CD4-positive, alpha-beta T cell (primary cell): Measurements from ENCODE around the gene PRKACA. TPM values are rescaled to one million over a fixed set of nuclear protein-coding genes. Genes with fewer than 3 reads are reported as not detected.
"Not testable (repeated sequence)": the region's sequence is repeated elsewhere in the genome, so short reads cannot be mapped to it uniquely, and the experiment has no call there.

ENCODE experiments used
- ATAC-seq: fragments of 200-7000 bp; cut with Tn5 transposase; one replicate; pipeline ENCODE4 v1.10.0; 2022; ENCODE audit warnings: mild to moderate bottlenecking; ENCODE audit not compliant: poor library complexity
- CTCF ChIA-PET: fragments of 350-600 bp; sonication (Branson Sonifier 250); formaldehyde crosslinking; loops from one replicate; lab custom pipeline; 2021; ENCODE audit warnings: antibody characterized with exemption, inconsistent platforms; lab: Charles Lee
- POLR2A ChIA-PET: fragments of 350-600 bp; sonication (Branson Sonifier 250); formaldehyde crosslinking; loops from one replicate; lab custom pipeline; 2021; ENCODE audit warnings: antibody characterized with exemption, inconsistent platforms; lab: Charles Lee
- DNase-seq, 14 experiments: peaks; one replicate each; pipeline ENCODE4 v3.0.0-alpha.2; 2013 to 2020; ENCODE audit warnings: mixed read lengths in 2 of 14
- H3K27ac ChIP-seq, 2 donors: one replicate each; pipeline versions ENCODE4 v1.5.1 to v1.7.0; 2013; ENCODE audit warnings: low read length in 2 of 2, low read depth in 1 of 2, mild to moderate bottlenecking in 1 of 2
- H3K27me3 ChIP-seq, 2 experiments: 1 replicate in 1 of 2; 2 replicates in 1 of 2; pipeline versions ENCODE4 v1.6.1 to v1.7.0; 2013; ENCODE audit warnings: low read length in 2 of 2, control low read depth in 1 of 2, mild to moderate bottlenecking in 1 of 2, moderate library complexity in 1 of 2; ENCODE audit not compliant: insufficient read depth in 2 of 2, control insufficient read depth in 1 of 2
- H3K36me3 ChIP-seq: one replicate; pipeline ENCODE4 v1.6.1; 2013; ENCODE audit warnings: low read length, control low read depth; ENCODE audit not compliant: insufficient read depth
- H3K4me1 ChIP-seq: one replicate; pipeline ENCODE4 v1.6.1; 2013; ENCODE audit warnings: low read length, control low read depth; ENCODE audit not compliant: insufficient read depth
- H3K4me3 ChIP-seq: one replicate; pipeline ENCODE4 v1.5.1; 2013; ENCODE audit warnings: mild to moderate bottlenecking, low read length, moderate library complexity
- H3K9me3 ChIP-seq, 2 experiments: 1 replicate in 1 of 2; 2 replicates in 1 of 2; pipeline versions ENCODE4 v1.6.1 to v1.7.0; 2013; ENCODE audit warnings: low read length in 2 of 2, mild to moderate bottlenecking in 2 of 2, control low read depth in 1 of 2, moderate library complexity in 1 of 2; ENCODE audit not compliant: control insufficient read depth in 1 of 2, insufficient read depth in 1 of 2
- H3K27ac Mint-ChIP-seq: one replicate; pipeline ENCODE4 v1.8.0; 2020; ENCODE audit warnings: mixed read lengths
- H3K27me3 Mint-ChIP-seq: one replicate; pipeline ENCODE4 v1.8.0; 2021; ENCODE audit warnings: mixed read lengths
- H3K36me3 Mint-ChIP-seq: one replicate; pipeline ENCODE4 v1.8.0; 2021; ENCODE audit warnings: low read depth, mixed read lengths
- H3K4me1 Mint-ChIP-seq: one replicate; pipeline ENCODE4 v1.8.0; 2021; ENCODE audit warnings: low read depth, mixed read lengths
- H3K4me3 Mint-ChIP-seq: one replicate; pipeline ENCODE4 v1.8.0; 2020; ENCODE audit warnings: mild to moderate bottlenecking, mixed read lengths
- H3K9me3 Mint-ChIP-seq: one replicate; pipeline ENCODE4 v1.8.0; 2020; ENCODE audit warnings: mixed read lengths
- intact Hi-C, 2 experiments: fragments of 100-400 bp; cut with DNase I in 1 of 2; cut with micrococcal nuclease in 1 of 2; formaldehyde crosslinking; loops; one replicate each; pipeline versions ENCODE4 v1.15.1 to v1.9.0; 2023 to 2025; cut with DNase I, micrococcal nuclease
- total RNA-seq, 174 experiments: library from RNA in 2 of 174; stranded (reverse) in 2 of 174; gene quantifications; one replicate each; pipeline ENCODE4 v1.2.3 and lab custom pipeline; 2021 to 2026
- TF ChIP-seq, protein P1 (sequence below): fragments of 200-600 bp; IDR thresholded peaks from one replicate; pipeline ENCODE4 v1.8.0; 2022; ENCODE audit warnings: antibody characterized with exemption, mild to moderate bottlenecking

PRKACA gene
- total RNA-seq, 2 experiments from 2014 or later = 27.4 to 29.8 TPM

DNA sequence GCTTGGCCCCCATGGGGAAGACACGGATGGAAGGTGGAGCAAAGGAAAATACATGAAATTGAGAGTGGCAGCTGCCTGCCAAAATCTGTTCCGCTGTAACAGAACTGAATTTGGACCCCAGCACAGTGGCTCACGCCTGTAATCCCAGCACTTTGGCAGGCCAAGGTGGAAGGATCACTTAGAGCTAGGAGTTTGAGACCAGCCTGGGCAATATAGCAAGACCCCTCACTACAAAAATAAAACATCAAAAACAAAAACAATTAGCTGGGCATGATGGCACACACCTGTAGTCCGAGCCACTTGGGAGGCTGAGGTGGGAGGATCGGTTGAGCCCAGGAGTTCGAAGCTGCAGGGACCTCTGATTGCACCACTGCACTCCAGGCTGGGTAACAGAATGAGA is 65.1 kb downstream of the PRKACA start:
- Mint-ChIP-seq H3K27ac (peak overlapping the region; percentile 27), H3K27me3 (no peaks in the 10 kb centered on the region), H3K4me1 (peaks cover 16% of the 10 kb centered on the region), H3K9me3 (no peaks in the 10 kb centered on the region), H3K4me3 (no peak overlapping the region), H3K36me3 (peaks cover 58% of the 10 kb centered on the region)
- intact Hi-C loops = no loop called here
- TF ChIP-seq, protein P1, sequence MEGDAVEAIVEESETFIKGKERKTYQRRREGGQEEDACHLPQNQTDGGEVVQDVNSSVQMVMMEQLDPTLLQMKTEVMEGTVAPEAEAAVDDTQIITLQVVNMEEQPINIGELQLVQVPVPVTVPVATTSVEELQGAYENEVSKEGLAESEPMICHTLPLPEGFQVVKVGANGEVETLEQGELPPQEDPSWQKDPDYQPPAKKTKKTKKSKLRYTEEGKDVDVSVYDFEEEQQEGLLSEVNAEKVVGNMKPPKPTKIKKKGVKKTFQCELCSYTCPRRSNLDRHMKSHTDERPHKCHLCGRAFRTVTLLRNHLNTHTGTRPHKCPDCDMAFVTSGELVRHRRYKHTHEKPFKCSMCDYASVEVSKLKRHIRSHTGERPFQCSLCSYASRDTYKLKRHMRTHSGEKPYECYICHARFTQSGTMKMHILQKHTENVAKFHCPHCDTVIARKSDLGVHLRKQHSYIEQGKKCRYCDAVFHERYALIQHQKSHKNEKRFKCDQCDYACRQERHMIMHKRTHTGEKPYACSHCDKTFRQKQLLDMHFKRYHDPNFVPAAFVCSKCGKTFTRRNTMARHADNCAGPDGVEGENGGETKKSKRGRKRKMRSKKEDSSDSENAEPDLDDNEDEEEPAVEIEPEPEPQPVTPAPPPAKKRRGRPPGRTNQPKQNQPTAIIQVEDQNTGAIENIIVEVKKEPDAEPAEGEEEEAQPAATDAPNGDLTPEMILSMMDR = no peak
- DNase-seq = no peak
- POLR2A ChIA-PET = interaction anchor here (0.8 to 1.2 kb wide), 4 partner anchors 20 to 171 kb away, joined by 3 to 4 read pairs (median 4); partner anchors contain the start of genes ASF1B and IL27RA
- H3K9me3 ChIP-seq = peaks cover 0 to 14% of the 10 kb centered on the region in 2 experiments
- no peak for ATAC-seq
- no peaks in the 10 kb centered on the region for H3K27me3 ChIP-seq
- no peak overlapping the region for H3K4me3 ChIP-seq
- CTCF ChIA-PET = interaction anchor here (0.8 to 1.4 kb wide), 2 partner anchors 19 to 27 kb away, joined by 3 to 4 read pairs; no protein-coding TSS in a partner anchor
- no peak overlapping the region for H3K27ac ChIP-seq
- peaks cover 12% of the 10 kb centered on the region for H3K4me1 ChIP-seq
- H3K36me3 ChIP-seq = peaks cover 47% of the 10 kb centered on the region

DNA sequence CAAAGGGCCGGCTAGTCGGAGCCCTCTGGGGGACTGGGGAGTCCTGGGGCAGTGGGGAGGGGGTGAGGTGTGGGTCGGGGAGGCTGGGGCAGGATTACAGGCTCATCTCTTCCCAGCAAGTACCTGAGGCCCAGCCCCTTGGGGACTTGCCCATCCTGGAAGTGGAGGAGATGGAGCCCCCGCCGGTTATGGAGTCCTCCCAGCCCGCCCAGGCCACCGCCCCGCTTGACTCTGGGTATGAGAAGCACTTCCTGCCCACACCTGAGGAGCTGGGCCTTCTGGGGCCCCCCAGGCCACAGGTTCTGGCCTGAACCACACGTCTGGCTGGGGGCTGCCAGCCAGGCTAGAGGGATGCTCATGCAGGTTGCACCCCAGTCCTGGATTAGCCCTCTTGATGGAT is 65.6 kb downstream of the PRKACA start:
- no peak for ATAC-seq
- Mint-ChIP-seq H3K4me3 (no peak overlapping the region), H3K27ac (peak overlapping the region; percentile 27), H3K36me3 (peaks cover 63% of the 10 kb centered on the region), H3K4me1 (peaks cover 16% of the 10 kb centered on the region), H3K9me3 (no peaks in the 10 kb centered on the region), H3K27me3 (no peaks in the 10 kb centered on the region)
- H3K4me3 ChIP-seq = no peak overlapping the region
- ChIA-PET CTCF (interaction anchor here (1.4 kb wide), 1 partner anchor 28 kb away, joined by 3 read pairs; no protein-coding TSS in a partner anchor), POLR2A (interaction anchor here (1.2 kb wide), 1 partner anchor 85 kb away, joined by 4 read pairs; the partner anchor contains the start of gene ASF1B)
- H3K27ac ChIP-seq = no peak overlapping the region
- H3K36me3 ChIP-seq = peaks cover 49% of the 10 kb centered on the region
- H3K27me3 ChIP-seq = no peaks in the 10 kb centered on the region
- DNase-seq = no peak
- peaks cover 0 to 14% of the 10 kb centered on the region in 2 experiments for H3K9me3 ChIP-seq
- intact Hi-C loops = no loop called here
- TF ChIP-seq, protein P1 = no peak
- peaks cover 8% of the 10 kb centered on the region for H3K4me1 ChIP-seq

DNA sequence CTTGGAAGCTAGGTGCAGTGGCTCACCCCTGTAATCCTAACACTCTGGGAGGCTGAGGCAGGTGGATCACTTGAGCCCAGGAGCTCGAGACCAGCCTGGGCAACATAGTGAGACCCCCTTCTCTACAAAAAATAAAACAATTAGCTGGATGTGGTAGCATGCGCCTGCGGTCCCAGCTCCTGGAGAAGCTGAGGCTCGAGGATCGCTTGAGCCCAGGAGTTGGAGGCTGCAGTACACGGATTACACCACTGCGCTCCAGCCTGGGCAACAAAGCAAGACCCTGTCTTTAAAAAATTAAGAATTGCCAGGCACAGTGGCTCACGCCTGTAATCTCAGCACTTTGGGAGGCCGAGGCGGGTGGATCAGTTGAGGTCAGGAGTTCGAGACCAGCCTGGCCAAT is 66.6 kb downstream of the PRKACA start:
- Mint-ChIP-seq H3K36me3 (peaks cover 73% of the 10 kb centered on the region), H3K4me1 (peaks cover 16% of the 10 kb centered on the region)
- H3K4me3 ChIP-seq, H3K4me3 Mint-ChIP-seq, intact Hi-C loops, POLR2A ChIA-PET, H3K27me3 ChIP-seq, H3K27ac Mint-ChIP-seq, H3K9me3 Mint-ChIP-seq, H3K27me3 Mint-ChIP-seq, H3K27ac ChIP-seq, ATAC-seq, H3K4me1 ChIP-seq, DNase-seq: not testable (repeated sequence)
- peaks cover 0 to 14% of the 10 kb centered on the region in 2 experiments for H3K9me3 ChIP-seq
- CTCF ChIA-PET = interaction anchor here (3.3 kb wide), 1 partner anchor 8 kb away, joined by 17 read pairs; no protein-coding TSS in a partner anchor
- H3K36me3 ChIP-seq = peaks cover 58% of the 10 kb centered on the region

DNA sequence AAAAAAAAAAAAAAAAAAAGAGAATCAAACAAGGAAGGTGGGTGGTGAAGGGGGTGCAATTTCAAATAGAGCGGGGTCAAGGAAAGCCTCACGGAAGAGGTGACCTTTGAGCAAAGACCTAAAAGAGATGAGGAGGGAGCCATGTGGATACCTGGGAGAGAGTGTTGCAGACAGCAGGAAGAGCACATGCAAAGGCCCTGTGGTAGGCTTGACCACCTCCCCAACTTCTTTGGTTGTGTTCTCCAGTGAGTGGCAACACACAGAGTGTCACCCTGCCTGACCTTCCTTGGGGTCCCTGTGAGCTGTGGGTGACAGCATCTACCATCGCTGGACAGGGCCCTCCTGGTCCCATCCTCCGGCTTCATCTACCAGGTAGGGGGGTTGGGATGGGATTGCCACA is 67.0 kb downstream of the PRKACA start:
- H3K4me3 ChIP-seq = no peak overlapping the region
- Mint-ChIP-seq H3K9me3 (no peaks in the 10 kb centered on the region), H3K36me3 (peaks cover 78% of the 10 kb centered on the region), H3K27me3 (no peaks in the 10 kb centered on the region), H3K27ac (no peak overlapping the region), H3K4me3 (no peak overlapping the region), H3K4me1 (peaks cover 15% of the 10 kb centered on the region)
- ATAC-seq (no peak), DNase-seq (no peak)
- no peaks in the 10 kb centered on the region for H3K27me3 ChIP-seq
- H3K27ac ChIP-seq = no peak overlapping the region
- TF ChIP-seq, protein P1 = no peak
- POLR2A ChIA-PET = no interaction called here
- intact Hi-C loops = no loop called here
- H3K36me3 ChIP-seq = peaks cover 62% of the 10 kb centered on the region
- H3K4me1 ChIP-seq = peaks cover 8% of the 10 kb centered on the region
- H3K9me3 ChIP-seq = peaks cover 0 to 14% of the 10 kb centered on the region in 2 experiments
- CTCF ChIA-PET = interaction anchor here (3.3 kb wide), 1 partner anchor 9 kb away, joined by 17 read pairs; no protein-coding TSS in a partner anchor
